Measurements from ENCODE around the gene WNT5A.

DNA sequence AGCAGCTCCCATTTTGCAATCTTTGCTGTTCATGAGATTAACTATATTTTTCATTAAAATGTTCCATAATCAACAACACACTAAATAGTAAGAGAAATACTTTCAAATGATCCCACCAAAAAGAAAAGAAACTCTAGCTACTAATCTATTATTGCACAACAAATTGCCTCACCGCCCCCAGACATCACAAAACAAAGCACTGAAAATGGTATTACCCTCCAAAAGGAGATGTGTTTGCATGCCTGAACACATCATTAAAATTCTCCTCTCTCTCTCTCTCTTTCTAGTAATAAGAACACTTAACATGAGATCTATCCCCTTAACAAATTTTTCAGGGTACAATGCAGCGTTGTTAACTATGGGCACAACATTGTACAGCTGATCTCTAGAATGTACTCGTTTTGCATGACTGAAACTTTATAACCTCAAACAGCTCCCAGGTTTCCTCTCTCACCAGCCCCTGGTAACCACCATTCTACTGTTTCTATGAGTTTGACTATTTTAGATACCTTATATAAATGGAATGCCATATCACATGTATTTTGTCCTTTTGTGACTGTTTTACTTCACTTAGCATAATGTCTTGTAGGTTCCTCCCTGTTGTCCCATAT, 33.1 kb downstream of the WNT5A start:
- TF ChIP-seq, protein P1, sequence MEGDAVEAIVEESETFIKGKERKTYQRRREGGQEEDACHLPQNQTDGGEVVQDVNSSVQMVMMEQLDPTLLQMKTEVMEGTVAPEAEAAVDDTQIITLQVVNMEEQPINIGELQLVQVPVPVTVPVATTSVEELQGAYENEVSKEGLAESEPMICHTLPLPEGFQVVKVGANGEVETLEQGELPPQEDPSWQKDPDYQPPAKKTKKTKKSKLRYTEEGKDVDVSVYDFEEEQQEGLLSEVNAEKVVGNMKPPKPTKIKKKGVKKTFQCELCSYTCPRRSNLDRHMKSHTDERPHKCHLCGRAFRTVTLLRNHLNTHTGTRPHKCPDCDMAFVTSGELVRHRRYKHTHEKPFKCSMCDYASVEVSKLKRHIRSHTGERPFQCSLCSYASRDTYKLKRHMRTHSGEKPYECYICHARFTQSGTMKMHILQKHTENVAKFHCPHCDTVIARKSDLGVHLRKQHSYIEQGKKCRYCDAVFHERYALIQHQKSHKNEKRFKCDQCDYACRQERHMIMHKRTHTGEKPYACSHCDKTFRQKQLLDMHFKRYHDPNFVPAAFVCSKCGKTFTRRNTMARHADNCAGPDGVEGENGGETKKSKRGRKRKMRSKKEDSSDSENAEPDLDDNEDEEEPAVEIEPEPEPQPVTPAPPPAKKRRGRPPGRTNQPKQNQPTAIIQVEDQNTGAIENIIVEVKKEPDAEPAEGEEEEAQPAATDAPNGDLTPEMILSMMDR (IDR thresholded peaks at IDR 0.05; ENCODE audit: poor library complexity), result no peak
- TF ChIP-seq EZH2phosphoT487 (IDR thresholded peaks at IDR 0.05; ENCODE audit: low read depth, severe bottlenecking, unreplicated experiment), result no peak

Data from hepatocyte (in vitro differentiated cells).